K562 (cell line): ENCODE data around the gene ARV1. TPM values are rescaled to one million over a fixed set of nuclear protein-coding genes. Genes with fewer than 3 reads are reported as not detected.
A peak's percentile ranks its signal among the peaks of the same experiment; 100 is the strongest.

Experiments used
- ASH1L ChIP-seq: fragments of 450-650 bp; IDR thresholded peaks from 2 replicates; pipeline ENCODE4 v1.6.1; 2018; ENCODE audit warnings: borderline replicate concordance, mild to moderate bottlenecking, low read depth; ENCODE audit not compliant: partially characterized antibody
- ATF3 ChIP-seq, 2 experiments: fragments of 450-650 bp in 1 of 2; sonication (generic) in 1 of 2; formaldehyde crosslinking in 1 of 2; IDR thresholded peaks in 1 of 2; conservative IDR thresholded peaks in 1 of 2; 2 replicates each; pipeline versions ENCODE4 v1.6.1 to v1.8.1; 2016 to 2023; ENCODE audit warnings: mild to moderate bottlenecking in 2 of 2, moderate library complexity in 2 of 2, inconsistent platforms in 1 of 2, missing genetic modification reagents in 1 of 2
- BCOR ChIP-seq: fragments of 450-650 bp; IDR thresholded peaks from 2 replicates; pipeline ENCODE4 v1.6.1; 2016
- E2F8 ChIP-seq: fragments of 450-650 bp; IDR thresholded peaks from 2 replicates; pipeline ENCODE4 v1.7.1; 2018; ENCODE audit warnings: mild to moderate bottlenecking, low read depth; ENCODE audit not compliant: partially characterized antibody
- ESRRB ChIP-seq: fragments of 250-450 bp; sonication (Bioruptor Pico); IDR thresholded peaks from 2 replicates; pipeline ENCODE4 v1.5.0; 2020; ENCODE audit warnings: mild to moderate bottlenecking, moderate library complexity, borderline replicate concordance
- FOXO4 ChIP-seq: fragments of 450-650 bp; formaldehyde crosslinking; IDR thresholded peaks from 2 replicates; pipeline ENCODE4 v1.4.0; 2020; ENCODE audit warnings: mild to moderate bottlenecking, moderate library complexity
- HDGF ChIP-seq: fragments of 450-650 bp; IDR thresholded peaks from 2 replicates; pipeline ENCODE4 v1.6.1; 2016
- HMGN3 ChIP-seq: IDR thresholded peaks from 2 replicates; pipeline ENCODE4 v1.6.1; 2011; ENCODE audit warnings: borderline replicate concordance, low read depth, mild to moderate bottlenecking, mixed read lengths, low read length; ENCODE audit not compliant: insufficient read length; ENCODE audit errors: extremely low read depth
- MIER1 ChIP-seq: fragments of 450-650 bp; IDR thresholded peaks from 2 replicates; pipeline ENCODE4 v1.6.1; 2016; ENCODE audit warnings: antibody characterized with exemption, mild to moderate bottlenecking, low read depth
- NELFE ChIP-seq: IDR thresholded peaks from 2 replicates; pipeline ENCODE4 v1.6.1; 2011; ENCODE audit warnings: mild to moderate bottlenecking; ENCODE audit not compliant: insufficient read depth, insufficient read length
- RFX1 ChIP-seq: fragments of 450-650 bp; IDR thresholded peaks from 2 replicates; pipeline ENCODE4 v1.6.1; 2016; ENCODE audit warnings: mild to moderate bottlenecking, moderate library complexity
- SRSF3 ChIP-seq: fragments of 200-400 bp; formaldehyde crosslinking; IDR thresholded peaks from 2 replicates; pipeline ENCODE4 v1.6.1; 2016; ENCODE audit warnings: mild to moderate bottlenecking, low read length, moderate library complexity; ENCODE audit not compliant: insufficient read depth
- TAF15 ChIP-seq: fragments of 200-400 bp; formaldehyde crosslinking; IDR thresholded peaks from 2 replicates; pipeline ENCODE4 v1.6.1; 2017; ENCODE audit warnings: mild to moderate bottlenecking, low read depth, low read length, moderate library complexity
- U2AF1 ChIP-seq: fragments of 200-400 bp; formaldehyde crosslinking; optimal IDR thresholded peaks from 2 replicates; pipeline ENCODE3; 2017; ENCODE audit warnings: mild to moderate bottlenecking, low read depth, low read length, moderate library complexity
- ZBTB17 ChIP-seq: fragments of 450-650 bp; formaldehyde crosslinking; IDR thresholded peaks from 2 replicates; pipeline ENCODE4 v1.4.0; 2020; ENCODE audit warnings: mild to moderate bottlenecking
- ZC3H4 ChIP-seq: sonication (generic); formaldehyde crosslinking; IDR thresholded peaks from 2 replicates; pipeline ENCODE4 v1.9.0; 2021; ENCODE audit warnings: missing genetic modification reagents, borderline replicate concordance
- ZNF282 ChIP-seq: sonication (generic); formaldehyde crosslinking; IDR thresholded peaks from 2 replicates; pipeline ENCODE4 v1.8.1; 2023; ENCODE audit warnings: missing genetic modification reagents
- polyA plus RNA-seq, 8 experiments: library from polyadenylated mRNA; depleted of rRNA in 4 of 8; stranded (reverse) in 5 of 8; unstranded in 3 of 8; fragments of >200 nt; fragmentation: Nextera tagmentation in 2 of 8; fragmentation: Illumina TruSeq in 1 of 8; extraction: Ambion mirVana in 2 of 8; extraction: Trizol in 1 of 8; gene quantifications; 2 replicates each; pipeline versions ENCODE4 v1.2.1 to v1.2.3, GENCODE V29; 2011 to 2014; ENCODE audit warnings: inconsistent platforms in 1 of 8, missing spikeins in 1 of 8
- total RNA-seq, 7 experiments: library from RNA; depleted of rRNA in 6 of 7; stranded (reverse); fragments of >200 nt in 6 of 7; fragmentation: Illumina TruSeq in 2 of 7; extraction: Trizol in 2 of 7; gene quantifications; 2 replicates each; pipeline versions ENCODE4 v1.2.1 to v1.2.3, GENCODE V29; 2011 to 2021; ENCODE audit warnings: low replicate concordance in 1 of 7
- TF ChIP-seq, protein P1 (sequence below), 2 experiments: IDR thresholded peaks; 2 replicates each; pipeline ENCODE4 v1.6.1; 2012; ENCODE audit warnings: improper control_type of control experiment in 2 of 2, low read depth in 2 of 2, low read length in 2 of 2, borderline replicate concordance in 1 of 2

ARV1 gene
- total and polyA plus RNA-seq, 9 of the 15 experiments (the other 6 are each of a cell fraction or from before 2014, with no cell fraction given): 54.8 to 139 (median 74.0) TPM

DNA sequence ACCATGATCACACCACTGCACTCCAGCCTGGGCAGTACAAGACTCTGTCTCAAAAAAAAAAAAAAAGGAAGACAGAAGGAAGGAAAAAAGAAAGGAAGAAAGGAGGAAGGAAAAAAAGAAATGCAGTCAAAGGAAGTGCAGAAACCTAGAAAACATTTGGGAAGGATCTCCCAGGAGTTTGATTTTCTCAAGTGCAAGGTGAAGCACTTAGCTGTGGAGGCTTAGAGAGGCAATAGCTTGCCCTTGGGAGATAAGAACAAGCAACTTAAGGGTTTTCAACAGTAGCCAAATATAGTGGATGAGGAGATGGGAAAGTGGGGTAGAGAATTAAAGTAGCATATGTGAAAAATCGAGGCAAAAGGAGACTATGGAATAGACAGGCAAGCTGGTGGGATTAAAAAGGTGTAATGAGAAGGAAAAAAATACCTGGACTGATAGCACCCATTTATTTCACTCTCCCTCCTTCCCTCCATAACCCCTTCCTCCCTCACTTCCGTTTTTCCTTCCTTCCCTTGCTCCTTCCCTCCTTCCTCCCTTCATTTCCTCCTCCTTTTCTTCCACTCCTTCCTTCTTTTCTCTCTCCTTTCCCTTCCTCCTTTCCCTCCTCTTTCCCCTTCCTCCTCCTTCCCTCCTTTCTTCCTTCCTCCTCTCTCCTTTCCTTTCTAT is 68.0 kb downstream of the ARV1 start (continued):
- TF ChIP-seq E2F8 (peak; percentile 47), HMGN3 (no peak), ZNF282 (no peak), MIER1 (peak; percentile 62; the same call in 1 of the 2 replicates), U2AF1 (no peak), ESRRB (CRISPR knock-in tag) (no peak), SRSF3 (no peak), FOXO4 (CRISPR knock-in tag) (no peak), NELFE (no peak), ATF3 (IDR thresholded peaks at IDR 0.05) (no peak; the same call in 1 of the 2 replicates), ATF3 (CRISPR knock-in tag; conservative IDR thresholded peaks at IDR 0.05) (no peak), ASH1L (no peak), BCOR (0 out of 2 replicates have a peak, but pooled peaks have one; percentile 9), ZBTB17 (CRISPR knock-in tag) (no peak), TAF15 (no peak), HDGF (peak; percentile 61; the same call in 1 of the 2 replicates), ZC3H4 (CRISPR knock-in tag) (no peak), RFX1 (no peak)
- TF ChIP-seq, protein P1, sequence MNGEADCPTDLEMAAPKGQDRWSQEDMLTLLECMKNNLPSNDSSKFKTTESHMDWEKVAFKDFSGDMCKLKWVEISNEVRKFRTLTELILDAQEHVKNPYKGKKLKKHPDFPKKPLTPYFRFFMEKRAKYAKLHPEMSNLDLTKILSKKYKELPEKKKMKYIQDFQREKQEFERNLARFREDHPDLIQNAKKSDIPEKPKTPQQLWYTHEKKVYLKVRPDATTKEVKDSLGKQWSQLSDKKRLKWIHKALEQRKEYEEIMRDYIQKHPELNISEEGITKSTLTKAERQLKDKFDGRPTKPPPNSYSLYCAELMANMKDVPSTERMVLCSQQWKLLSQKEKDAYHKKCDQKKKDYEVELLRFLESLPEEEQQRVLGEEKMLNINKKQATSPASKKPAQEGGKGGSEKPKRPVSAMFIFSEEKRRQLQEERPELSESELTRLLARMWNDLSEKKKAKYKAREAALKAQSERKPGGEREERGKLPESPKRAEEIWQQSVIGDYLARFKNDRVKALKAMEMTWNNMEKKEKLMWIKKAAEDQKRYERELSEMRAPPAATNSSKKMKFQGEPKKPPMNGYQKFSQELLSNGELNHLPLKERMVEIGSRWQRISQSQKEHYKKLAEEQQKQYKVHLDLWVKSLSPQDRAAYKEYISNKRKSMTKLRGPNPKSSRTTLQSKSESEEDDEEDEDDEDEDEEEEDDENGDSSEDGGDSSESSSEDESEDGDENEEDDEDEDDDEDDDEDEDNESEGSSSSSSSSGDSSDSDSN (IDR thresholded peaks at IDR 0.05; ENCODE audit: borderline replicate concordance in 1 of 2, low read depth in 2 of 2, low read length in 2 of 2): no peak
